Central memory CD8-positive, alpha-beta T cell (primary cell): Measurements from ENCODE around the gene AMMECR1.
"Not testable (repeated sequence)": the region's sequence is repeated elsewhere in the genome, so short reads cannot be mapped to it uniquely, and the experiment has no call there.

Source experiments
- ATAC-seq: fragments of 150-1000 bp; cut with Tn5 transposase; replicated peaks from 2 replicates; pipeline ENCODE4 v1.10.0; 2022; ENCODE audit warnings: mild to moderate bottlenecking, moderate FRiP score, moderate number of reproducible peaks; ENCODE audit not compliant: poor library complexity, severe bottlenecking; ENCODE audit errors: extremely low read depth
- DNase-seq, 2 donors: peaks; one replicate each; pipeline ENCODE4 v3.0.0; 2021; ENCODE audit warnings: low spot score in 2 of 2
- H3K27ac Mint-ChIP-seq: one replicate; pipeline ENCODE4 v1.8.0; 2022; ENCODE audit warnings: low read depth, mild to moderate bottlenecking, moderate library complexity, mixed read lengths
- H3K27me3 Mint-ChIP-seq: one replicate; pipeline ENCODE4 v1.8.0; 2022; ENCODE audit warnings: mixed read lengths
- H3K36me3 Mint-ChIP-seq: one replicate; pipeline ENCODE4 v1.8.0; 2022; ENCODE audit warnings: mild to moderate bottlenecking, moderate library complexity, mixed read lengths; ENCODE audit not compliant: insufficient read depth
- H3K4me1 Mint-ChIP-seq: one replicate; pipeline ENCODE4 v1.8.0; 2022; ENCODE audit warnings: mixed read lengths
- H3K4me3 Mint-ChIP-seq: one replicate; pipeline ENCODE4 v1.8.0; 2022; ENCODE audit warnings: mild to moderate bottlenecking, moderate library complexity, mixed read lengths
- H3K9me3 Mint-ChIP-seq: one replicate; pipeline ENCODE4 v1.8.0; 2022; ENCODE audit warnings: mixed read lengths

Gene AMMECR1

DNA sequence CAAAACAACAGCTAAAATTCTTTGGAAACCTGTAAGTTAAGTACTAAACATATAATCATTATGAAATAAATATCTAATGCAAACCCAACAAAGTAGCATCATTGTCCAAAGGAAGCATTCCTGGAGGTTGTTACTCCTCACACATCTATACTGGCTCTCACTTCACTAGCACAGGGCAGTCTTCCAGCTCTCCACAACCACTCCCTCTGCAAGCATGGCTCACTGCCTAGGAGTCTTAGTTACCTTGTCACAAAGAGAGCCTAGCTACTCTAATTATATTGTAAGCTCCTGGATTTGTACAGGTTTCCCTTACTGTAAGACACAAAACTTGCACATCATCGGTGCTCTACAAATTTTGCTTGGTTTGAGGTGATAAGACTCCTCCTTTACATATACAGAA, 76.1 kb downstream of the AMMECR1 start:
- Mint-ChIP-seq H3K9me3 (peaks cover 13% of the 10 kb centered on the region), H3K27me3 (no peaks in the 10 kb centered on the region), H3K27ac (no peak overlapping the region), H3K4me1 (peaks cover 52% of the 10 kb centered on the region), H3K4me3 (no peak overlapping the region), H3K36me3 (no peaks in the 10 kb centered on the region)
- ATAC-seq (no peak), DNase-seq (no peak)

DNA sequence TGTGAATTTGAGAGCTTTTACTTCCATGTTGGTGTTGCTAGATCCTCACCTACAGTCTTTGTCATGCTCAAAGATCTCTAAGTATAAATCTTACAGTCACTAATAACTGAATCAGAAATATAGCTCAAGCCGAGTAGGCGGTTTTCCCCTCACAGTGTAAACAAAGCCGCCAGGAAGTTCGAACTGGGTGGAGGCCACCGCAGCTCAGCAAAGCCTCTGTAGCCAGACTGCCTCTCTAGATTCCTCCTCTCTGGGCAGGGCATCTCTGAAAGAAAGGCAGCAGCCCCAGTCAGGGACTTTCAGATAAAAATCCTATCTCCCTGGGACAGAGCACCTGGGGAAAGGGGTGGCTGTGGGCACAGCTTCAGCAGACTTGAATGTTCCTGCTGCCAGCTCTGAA, 79.6 kb downstream of the AMMECR1 start:
- Mint-ChIP-seq H3K9me3 (peaks cover 13% of the 10 kb centered on the region), H3K4me1 (peaks cover 24% of the 10 kb centered on the region), H3K27ac (peak overlapping the region; percentile 84)
- H3K4me3 Mint-ChIP-seq, H3K27me3 Mint-ChIP-seq, H3K36me3 Mint-ChIP-seq: not testable (repeated sequence)
- DNase-seq (peak; percentile 14 to 32), ATAC-seq (peak; percentile 86)

DNA sequence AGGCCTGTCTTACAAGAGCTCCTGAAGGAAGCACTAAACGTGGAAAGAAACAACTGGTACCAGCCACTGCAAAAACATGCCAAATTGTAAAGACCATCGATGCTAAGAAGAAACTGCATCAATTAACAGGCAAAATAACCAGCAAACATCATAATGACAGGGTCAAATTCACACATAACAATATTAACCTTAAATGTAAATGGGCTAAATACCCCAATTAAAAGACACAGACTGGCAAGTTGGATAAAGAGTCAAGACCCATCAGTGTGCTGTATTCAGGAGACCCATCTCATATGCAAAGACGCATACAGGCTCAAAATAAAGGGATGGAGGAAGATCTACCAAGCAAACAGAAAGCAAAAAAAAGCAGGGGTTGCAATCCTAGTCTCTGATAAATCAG, 86.4 kb downstream of the AMMECR1 start:
- ATAC-seq, H3K4me3 Mint-ChIP-seq, H3K36me3 Mint-ChIP-seq, H3K9me3 Mint-ChIP-seq, H3K27me3 Mint-ChIP-seq, DNase-seq: not testable (repeated sequence)
- Mint-ChIP-seq H3K4me1 (peaks cover 19% of the 10 kb centered on the region), H3K27ac (peak overlapping the region; percentile 13)

DNA sequence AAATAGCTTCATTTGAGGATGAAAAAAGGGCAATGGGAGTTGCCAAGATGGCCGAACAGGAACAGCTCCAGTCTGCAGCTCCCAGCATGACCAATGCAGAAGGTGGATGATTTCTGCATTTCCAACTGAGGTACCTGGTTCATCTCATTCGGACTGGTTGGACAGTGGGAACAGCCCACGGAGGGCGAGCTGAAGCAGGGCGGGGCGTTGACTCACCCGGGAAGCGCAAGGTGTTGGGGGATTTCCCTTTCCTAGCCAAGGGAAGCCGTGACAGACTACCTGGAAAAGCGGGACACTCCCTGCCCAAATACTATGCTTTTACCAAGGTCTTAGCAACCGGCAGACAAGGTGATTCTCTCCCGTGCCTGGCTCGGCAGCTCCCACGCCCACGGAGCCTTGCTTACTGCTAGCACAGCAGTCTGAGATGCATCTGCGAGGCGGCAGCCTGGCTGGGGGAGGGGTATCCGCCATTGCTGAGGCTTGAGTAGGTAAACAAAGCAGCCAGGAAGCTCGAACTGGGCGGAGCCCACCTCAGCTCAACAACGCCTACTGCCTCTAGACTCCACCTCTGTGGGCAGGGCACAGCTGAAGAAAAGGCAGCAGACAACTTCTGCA, 88.3 kb downstream of the AMMECR1 start:
- peak; percentile 67 for ATAC-seq

DNA sequence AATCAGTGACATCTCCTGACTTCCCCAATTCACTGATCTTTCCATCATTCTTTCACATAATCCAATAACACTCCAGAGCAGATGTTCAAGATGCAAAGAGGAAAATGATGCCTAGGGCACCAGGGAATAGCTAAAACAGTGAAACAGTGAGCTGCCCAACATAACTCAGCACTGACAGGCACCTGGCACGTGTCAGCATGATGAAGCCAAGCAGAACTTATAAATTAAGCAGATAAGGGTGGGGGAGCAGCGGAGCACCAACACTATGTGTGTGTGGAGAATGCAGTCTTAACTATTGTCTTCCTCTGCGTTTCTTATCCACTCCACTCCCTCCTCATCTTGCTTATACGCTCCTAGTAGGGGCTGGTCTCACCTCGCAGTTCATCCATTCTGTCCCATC, 89.4 kb downstream of the AMMECR1 start:
- Mint-ChIP-seq H3K27ac (no peak overlapping the region), H3K4me1 (peaks cover 19% of the 10 kb centered on the region), H3K9me3 (no peaks in the 10 kb centered on the region), H3K4me3 (no peak overlapping the region), H3K36me3 (peaks cover 7% of the 10 kb centered on the region), H3K27me3 (no peaks in the 10 kb centered on the region)
- ATAC-seq (no peak), DNase-seq (no peak)

More for the DNA sequence above, 88.3 kb downstream of the AMMECR1 start:
- H3K4me1 Mint-ChIP-seq = peaks cover 19% of the 10 kb centered on the region
- H3K27me3 Mint-ChIP-seq, H3K9me3 Mint-ChIP-seq, H3K36me3 Mint-ChIP-seq: not testable (repeated sequence)
- peak overlapping the region; percentile 83 for H3K27ac Mint-ChIP-seq
- H3K4me3 Mint-ChIP-seq = peak overlapping the region; percentile 74
- peak; percentile 39 to 78 for DNase-seq

DNA sequence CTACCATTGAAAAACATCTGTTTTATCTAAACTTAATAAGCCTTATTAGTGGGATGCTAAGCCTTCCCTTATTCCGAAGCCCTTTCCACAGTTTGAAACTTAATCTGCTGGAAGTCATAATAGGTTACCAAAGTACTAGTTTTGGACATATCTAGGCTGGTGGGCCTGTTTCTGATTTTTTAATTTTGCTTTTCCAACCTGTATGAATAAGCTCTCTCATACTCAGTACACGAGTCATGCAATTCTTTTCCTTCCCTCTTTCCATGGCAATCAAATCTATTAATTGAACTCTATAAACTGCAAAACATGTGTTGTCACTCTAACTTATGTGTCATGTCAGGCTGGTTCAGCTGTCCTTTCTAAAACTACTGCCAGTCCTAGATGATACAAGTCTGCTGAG, 91.0 kb downstream of the AMMECR1 start:
- no peaks in the 10 kb centered on the region for H3K27me3 Mint-ChIP-seq
- no peak for DNase-seq
- no peaks in the 10 kb centered on the region for H3K9me3 Mint-ChIP-seq
- no peak for ATAC-seq
- no peak overlapping the region for H3K27ac Mint-ChIP-seq
- H3K4me3 Mint-ChIP-seq = no peak overlapping the region
- peaks cover 7% of the 10 kb centered on the region for H3K36me3 Mint-ChIP-seq
- H3K4me1 Mint-ChIP-seq = peaks cover 19% of the 10 kb centered on the region

DNA sequence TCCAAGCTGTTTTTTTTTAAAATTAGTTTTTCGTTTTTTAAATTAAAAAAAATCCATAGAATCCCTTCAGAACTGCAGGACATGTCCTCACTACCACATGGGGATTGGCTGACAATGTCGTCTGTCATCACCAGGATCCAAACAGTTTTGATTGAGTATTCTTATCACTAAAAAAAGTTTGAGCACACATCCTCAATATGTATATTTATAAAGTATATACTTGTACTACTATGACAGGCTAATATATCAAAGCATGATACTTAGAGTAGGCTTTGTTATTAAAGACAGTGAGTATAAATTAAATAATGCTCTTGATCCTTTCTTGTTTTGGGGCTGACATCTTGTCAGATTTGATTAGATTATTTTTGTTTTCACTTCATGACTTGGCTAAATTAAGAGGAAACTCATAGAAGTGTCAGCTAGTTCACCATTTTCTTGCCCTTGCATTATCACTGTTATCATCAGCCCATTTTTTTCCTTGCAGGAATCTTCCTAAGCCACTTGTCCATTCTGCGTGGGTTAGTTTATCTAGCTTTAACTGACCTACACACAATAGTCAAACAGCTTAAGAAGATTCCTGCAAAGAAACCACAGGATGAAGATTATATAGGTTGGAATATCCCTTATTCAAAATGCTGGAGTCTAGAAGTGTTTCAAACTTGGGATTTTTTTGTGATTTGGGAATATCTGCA, 92.8 kb downstream of the AMMECR1 start:
- H3K36me3 Mint-ChIP-seq = peaks cover 4% of the 10 kb centered on the region
- H3K9me3 Mint-ChIP-seq = no peaks in the 10 kb centered on the region
- H3K27ac Mint-ChIP-seq = no peak overlapping the region
- peaks cover 10% of the 10 kb centered on the region for H3K4me1 Mint-ChIP-seq
- H3K27me3 Mint-ChIP-seq = no peaks in the 10 kb centered on the region
- DNase-seq (no peak), ATAC-seq (no peak)
- H3K4me3 Mint-ChIP-seq = no peak overlapping the region

DNA sequence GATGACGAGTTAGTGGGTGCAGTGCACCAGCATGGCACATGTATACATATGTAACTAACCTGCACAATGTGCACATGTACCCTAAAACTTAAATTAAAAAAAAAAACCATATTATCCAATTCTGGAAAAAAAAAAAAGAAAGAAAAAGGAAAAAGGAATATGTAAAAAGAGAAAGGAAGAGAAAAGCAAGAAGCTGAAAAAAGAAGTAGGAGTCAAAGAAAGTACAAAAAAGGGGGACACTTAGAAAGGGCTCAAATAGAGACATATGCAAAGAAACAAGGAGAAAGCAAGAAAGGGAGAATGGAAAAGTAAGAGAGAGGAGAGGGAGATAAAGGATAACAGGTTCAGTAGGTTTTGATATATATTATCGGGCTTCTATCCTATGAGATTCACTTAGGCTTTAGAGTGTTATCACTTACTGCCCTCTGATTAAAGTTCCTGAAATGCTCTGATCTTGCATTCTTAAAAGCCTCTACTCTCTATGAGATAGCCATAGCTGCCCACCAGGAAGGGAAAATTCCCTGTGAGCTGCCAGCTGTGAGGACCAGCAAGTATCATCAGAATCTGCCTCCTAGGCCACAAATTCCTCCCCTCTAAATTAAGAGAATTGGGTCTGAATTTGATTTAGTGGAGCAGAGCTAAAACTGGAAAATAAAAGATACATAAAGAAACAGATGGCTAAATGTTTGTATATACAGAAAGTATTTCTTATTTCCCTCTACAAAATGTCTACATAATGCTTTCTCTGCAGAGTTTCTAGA, 95.2 kb downstream of the AMMECR1 start:
- H3K4me1 Mint-ChIP-seq = peaks cover 15% of the 10 kb centered on the region
- H3K27me3 Mint-ChIP-seq = no peaks in the 10 kb centered on the region
- no peak overlapping the region for H3K4me3 Mint-ChIP-seq
- no peak for DNase-seq
- no peaks in the 10 kb centered on the region for H3K9me3 Mint-ChIP-seq
- peak overlapping the region; percentile 94 for H3K27ac Mint-ChIP-seq
- peaks cover 3% of the 10 kb centered on the region for H3K36me3 Mint-ChIP-seq
- ATAC-seq = no peak

DNA sequence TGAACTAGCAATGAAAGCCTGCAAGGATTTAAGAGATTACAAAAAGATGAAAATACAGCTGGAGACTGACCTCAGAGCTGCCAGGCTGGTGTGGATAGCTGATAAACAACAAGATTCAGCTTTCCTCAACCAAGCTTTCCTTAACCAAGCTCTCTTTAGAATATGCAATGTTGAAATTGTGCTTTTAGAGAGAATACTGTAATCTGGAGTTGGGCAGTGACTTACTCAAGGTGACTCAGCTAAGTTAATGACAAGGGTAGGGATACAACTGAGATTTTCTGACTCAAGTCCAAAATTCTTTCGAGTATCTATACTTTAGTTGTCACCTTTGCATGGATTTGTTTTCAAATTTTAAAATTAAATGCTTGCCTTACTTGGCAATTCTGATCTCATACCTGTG, 98.0 kb downstream of the AMMECR1 start:
- no peak overlapping the region for H3K27ac Mint-ChIP-seq
- DNase-seq = no peak
- H3K4me3 Mint-ChIP-seq = no peak overlapping the region
- no peaks in the 10 kb centered on the region for H3K27me3 Mint-ChIP-seq
- no peaks in the 10 kb centered on the region for H3K9me3 Mint-ChIP-seq
- H3K36me3 Mint-ChIP-seq = peaks cover 2% of the 10 kb centered on the region
- H3K4me1 Mint-ChIP-seq = peaks cover 12% of the 10 kb centered on the region
- ATAC-seq = no peak

DNA sequence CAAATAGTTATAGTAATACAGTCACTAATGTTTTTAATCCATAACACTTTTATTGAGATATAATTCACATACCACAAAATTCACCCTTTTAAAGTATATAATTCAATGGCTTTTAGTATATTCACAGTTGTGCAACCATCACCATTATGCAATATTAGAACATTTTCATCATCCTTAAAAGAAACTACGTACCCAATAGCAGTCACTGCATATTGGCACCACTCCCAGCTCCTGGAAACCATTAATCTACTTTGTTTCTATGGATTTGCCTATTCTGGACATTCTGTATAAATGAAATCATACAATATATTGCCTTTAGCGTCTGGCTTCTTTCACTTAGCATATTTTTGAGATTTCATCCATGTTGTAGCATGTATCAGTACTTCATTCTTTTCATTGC, 99.3 kb downstream of the AMMECR1 start:
- Mint-ChIP-seq H3K4me1 (peaks cover 12% of the 10 kb centered on the region), H3K36me3 (peaks cover 2% of the 10 kb centered on the region), H3K4me3 (no peak overlapping the region), H3K27me3 (no peaks in the 10 kb centered on the region), H3K9me3 (no peaks in the 10 kb centered on the region), H3K27ac (no peak overlapping the region)
- DNase-seq (no peak), ATAC-seq (no peak)

DNA sequence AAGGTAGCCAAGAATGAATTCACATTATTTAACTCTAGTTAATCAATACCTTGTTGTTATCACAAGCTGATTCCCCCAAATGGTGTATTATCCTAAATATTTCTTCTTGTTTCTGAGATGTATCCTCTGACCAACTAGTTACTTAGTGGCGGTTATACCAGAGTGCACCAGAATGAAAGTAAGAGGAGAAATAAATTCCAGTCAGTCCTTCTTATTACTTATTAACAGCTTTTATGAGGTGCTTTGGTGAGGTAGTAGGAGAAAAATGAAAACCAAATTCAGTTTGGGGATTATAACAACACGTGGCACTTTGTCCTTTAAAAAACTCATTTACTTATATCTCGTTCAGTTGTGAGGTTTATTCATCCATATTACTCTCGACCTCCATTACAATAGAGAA, 101.9 kb downstream of the AMMECR1 start:
- H3K4me1 Mint-ChIP-seq = peaks cover 12% of the 10 kb centered on the region
- no peaks in the 10 kb centered on the region for H3K27me3 Mint-ChIP-seq
- H3K36me3 Mint-ChIP-seq = peaks cover 4% of the 10 kb centered on the region
- H3K27ac Mint-ChIP-seq = no peak overlapping the region
- ATAC-seq = no peak
- no peak for DNase-seq
- no peak overlapping the region for H3K4me3 Mint-ChIP-seq
- no peaks in the 10 kb centered on the region for H3K9me3 Mint-ChIP-seq

DNA sequence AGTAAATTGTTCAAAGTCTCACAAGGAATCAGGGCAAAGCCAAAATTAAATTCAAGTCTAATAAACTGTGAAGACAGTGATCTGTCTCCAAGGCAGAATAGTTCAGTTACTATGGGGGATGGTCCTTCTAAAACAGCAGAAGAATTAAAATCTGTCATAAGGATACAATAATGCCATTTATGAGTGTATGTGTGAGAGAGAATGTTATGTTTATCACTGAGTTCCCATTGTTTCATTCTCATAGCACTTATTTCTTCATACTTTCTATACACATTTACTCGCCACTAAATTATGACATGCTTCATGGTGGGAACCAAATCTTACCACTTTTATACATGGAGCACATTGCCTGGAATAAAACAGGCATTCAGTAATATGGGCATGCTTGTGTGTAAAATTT, 102.5 kb downstream of the AMMECR1 start:
- ATAC-seq (no peak), DNase-seq (no peak)
- H3K4me3 Mint-ChIP-seq = no peak overlapping the region
- H3K27ac Mint-ChIP-seq = no peak overlapping the region
- H3K4me1 Mint-ChIP-seq = peaks cover 12% of the 10 kb centered on the region
- no peaks in the 10 kb centered on the region for H3K27me3 Mint-ChIP-seq
- peaks cover 4% of the 10 kb centered on the region for H3K36me3 Mint-ChIP-seq
- H3K9me3 Mint-ChIP-seq = no peaks in the 10 kb centered on the region

DNA sequence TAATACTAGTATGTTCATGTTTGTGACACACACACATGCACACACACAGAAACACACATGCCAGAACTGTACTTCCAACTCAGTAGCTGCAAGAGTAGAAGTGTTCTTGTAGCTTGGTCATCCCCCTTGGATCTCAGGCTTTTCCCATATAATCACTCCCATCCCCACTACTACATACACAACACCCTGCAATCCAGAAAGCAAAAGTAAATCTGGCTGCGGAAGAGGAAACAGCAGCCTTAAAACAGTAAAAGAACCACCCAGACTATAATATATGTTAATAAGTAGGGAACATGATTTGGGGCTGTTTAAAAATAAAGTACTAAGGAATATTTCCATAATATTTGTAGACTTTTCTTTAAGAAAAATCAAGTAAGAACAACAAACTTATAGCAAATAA, 103.2 kb downstream of the AMMECR1 start:
- Mint-ChIP-seq H3K4me1 (peaks cover 12% of the 10 kb centered on the region), H3K36me3 (peaks cover 4% of the 10 kb centered on the region), H3K27ac (no peak overlapping the region)

More for the DNA sequence above, 103.2 kb downstream of the AMMECR1 start:
- no peaks in the 10 kb centered on the region for H3K27me3 Mint-ChIP-seq
- no peak for DNase-seq
- ATAC-seq = no peak
- H3K4me3 Mint-ChIP-seq = no peak overlapping the region
- H3K9me3 Mint-ChIP-seq = no peaks in the 10 kb centered on the region
